Measurements from ENCODE around the gene OMP.

- no peak for TF ChIP-seq CEBPB (IDR thresholded peaks at IDR 0.05)
- no peak for TF ChIP-seq MAX (IDR thresholded peaks at IDR 0.05)
- TF ChIP-seq YY1 (IDR thresholded peaks at IDR 0.05; ENCODE audit: low read depth) = no peak
- TF ChIP-seq RAD21 (IDR thresholded peaks at IDR 0.05; ENCODE audit: low read depth) = no peak
Measured at GRCh38 chr11:77135069-77135468, 32.4 kb downstream of the OMP start.

All from Ishikawa (cell line).